HG03175 (cell line): ENCODE results near the gene TLCD3B.

Experiments used
- ATAC-seq: cut with Tn5 transposase; IDR thresholded peaks from one replicate; pipeline ENCODE4 v1.9.1; 2021; ENCODE audit warnings: mild to moderate bottlenecking, moderate library complexity; ENCODE audit not compliant: unreplicated experiment

Gene TLCD3B, protein sequence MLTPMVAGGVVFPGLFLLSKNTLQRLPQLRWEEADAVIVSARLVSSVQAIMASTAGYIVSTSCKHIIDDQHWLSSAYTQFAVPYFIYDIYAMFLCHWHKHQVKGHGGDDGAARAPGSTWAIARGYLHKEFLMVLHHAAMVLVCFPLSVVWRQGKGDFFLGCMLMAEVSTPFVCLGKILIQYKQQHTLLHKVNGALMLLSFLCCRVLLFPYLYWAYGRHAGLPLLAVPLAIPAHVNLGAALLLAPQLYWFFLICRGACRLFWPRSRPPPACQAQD

DNA sequence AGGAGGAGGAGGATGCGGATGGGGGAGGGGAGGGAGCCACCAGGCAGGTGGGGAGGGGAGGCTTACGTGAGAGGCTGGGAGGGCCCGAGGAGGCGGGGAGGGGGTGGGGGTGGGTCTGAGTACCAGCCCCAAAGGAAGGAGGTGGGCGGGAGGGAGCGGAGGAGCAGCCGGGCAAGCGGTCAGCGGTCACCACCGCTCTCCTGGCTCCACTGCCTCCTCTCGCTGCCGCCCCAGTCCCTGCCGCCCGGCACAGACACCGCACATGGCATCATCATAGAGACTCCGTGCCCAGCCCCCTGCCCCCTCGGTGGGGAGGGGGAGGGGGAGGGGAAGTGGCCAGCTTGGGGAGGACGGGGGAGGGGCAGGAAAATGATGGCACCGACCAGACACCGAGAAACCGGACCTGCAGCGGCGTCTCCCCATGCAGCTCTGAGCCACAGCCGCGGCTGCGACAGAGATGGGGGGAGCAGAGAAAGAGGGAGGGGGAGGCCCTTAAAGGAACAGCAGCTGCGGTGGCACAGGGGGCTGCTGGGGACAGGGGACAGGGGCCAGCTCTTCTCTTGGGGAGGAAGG, at the start of gene TLCD3B:
Gene TLCD3B, minus strand, starts transcription at position 431 of the 573 bp plus-strand sequence. CDS start 744 bp downstream, outside the sequence.
- ATAC-seq: no peak

DNA sequence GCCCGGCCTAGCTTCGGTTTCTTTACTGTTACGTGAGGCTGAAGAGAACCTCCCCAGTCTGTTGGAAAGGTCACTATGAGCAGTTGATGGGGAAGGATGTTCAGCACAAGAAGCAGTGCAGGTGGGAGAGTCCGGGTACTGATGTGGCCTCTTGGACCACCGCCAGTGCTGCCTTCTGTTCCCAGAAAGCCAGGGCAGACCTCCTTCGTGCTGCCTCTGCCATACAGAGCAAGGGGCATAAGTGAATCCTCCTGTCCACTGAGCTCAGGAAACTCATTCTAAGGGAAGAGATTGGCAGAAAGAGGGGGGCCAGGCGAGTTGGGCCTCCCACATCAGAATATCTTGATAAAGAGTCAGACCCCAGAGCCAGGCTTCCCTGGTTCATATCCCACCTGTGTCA, 48.4 kb upstream of the TLCD3B start:
- ATAC-seq: no peak

DNA sequence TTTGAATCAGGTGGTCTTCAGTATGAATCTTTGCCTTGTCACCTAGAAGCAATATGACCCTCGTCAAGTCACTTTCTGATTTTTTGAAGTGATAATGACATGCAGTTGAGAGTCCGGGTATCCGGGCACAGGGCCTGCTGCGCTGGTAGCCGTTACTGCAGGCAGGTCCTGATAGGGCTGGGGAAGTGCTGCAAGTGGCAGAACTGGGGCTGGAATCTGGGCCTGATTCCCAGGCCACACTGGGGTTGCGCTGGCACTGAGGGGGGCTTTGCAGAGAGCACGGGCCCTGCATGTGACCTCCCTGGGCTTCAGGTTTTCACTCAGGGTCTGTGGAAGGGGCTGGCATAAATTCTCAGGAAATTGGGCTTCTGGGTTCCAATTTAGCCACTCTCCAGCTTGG, 47.7 kb upstream of the TLCD3B start:
- no peak for ATAC-seq

DNA sequence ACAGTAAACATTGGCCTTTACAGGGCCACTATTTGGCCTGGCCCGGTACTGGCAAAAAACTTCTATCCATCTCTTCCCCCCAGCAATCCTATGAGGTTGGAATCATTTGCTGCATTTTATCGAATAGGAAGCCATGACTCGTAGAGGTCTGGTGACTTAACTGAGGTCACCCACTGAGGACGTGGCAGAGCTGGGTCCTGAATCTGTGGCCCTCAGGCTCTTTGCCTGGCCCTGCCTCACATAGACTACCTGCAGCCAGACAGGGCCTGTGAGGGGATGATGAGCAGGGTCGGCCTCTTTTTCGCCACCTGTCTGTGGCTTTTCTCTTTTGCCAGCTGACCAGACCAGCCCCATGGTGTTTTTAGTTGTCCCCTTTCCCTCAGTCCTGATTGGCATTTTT, 46.6 kb upstream of the TLCD3B start:
- ATAC-seq: no peak

DNA sequence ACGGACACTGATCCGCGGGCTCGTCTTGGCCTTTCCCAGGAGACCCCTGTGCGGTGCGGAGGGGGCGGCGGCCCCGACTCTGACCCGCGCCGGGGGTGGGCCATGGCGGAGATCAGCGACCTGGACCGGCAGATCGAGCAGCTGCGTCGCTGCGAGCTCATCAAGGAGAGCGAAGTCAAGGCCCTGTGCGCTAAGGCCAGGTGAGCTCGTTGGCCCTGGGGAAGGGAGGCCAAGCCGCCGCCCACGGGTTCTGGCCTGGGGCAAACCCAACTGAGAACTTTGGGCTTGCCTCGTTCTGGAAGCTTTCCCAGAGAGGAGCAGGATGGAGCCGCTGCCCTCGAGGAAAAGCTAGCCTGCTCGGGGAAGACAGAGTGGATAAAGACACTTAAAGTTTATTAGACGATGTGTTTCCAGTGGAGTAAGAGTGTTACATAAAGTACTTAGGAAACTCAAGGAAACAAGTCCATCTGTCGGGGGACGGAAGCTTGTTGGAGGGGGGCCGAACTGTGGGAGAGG, 45.3 kb upstream of the TLCD3B start:
- peak; percentile 25 for ATAC-seq

DNA sequence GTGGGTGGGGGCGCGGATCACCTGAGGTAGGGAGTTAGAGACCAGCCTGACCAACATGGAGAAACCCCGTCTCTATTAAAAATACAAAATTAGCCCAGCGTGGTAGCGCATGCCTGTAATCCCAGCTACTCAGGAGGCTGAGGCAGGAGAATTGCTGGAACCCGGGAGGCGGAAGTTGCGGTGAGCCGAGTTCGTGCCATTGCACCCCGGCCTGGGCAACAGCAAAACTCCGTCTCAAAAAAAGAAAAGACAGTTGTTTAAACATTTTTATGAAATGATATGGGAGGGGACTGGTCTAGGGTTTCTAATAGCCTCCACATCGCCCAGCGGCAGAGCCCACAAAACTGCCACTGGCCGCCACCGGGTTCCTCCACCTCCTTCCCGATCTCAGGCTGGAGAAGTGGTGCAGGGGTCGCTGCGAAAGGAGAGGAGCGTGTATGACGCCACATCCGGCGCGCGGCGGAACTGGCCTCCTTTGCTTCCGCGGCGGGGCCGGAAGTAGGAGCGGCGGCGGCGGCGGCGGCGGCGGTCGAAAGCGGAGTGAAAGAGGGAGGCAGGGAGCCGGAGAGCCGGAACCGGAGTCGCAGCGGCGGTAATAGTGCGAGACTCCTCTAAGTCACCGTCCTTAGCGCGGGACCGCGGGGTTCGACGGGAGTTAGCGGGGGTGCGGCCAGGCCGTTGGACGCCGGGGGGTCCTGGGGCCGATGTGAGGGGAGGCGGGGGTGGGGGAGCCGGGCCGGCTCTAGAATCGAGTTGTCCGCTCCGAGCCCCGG, 44.6 kb upstream of the TLCD3B start, which contains the start of gene PPP4C:
Gene PPP4C, plus strand, starts transcription at position 492 of the 773 bp plus-strand sequence. CDS start 384 bp downstream, outside the sequence.
- ATAC-seq: peak; percentile 75

DNA sequence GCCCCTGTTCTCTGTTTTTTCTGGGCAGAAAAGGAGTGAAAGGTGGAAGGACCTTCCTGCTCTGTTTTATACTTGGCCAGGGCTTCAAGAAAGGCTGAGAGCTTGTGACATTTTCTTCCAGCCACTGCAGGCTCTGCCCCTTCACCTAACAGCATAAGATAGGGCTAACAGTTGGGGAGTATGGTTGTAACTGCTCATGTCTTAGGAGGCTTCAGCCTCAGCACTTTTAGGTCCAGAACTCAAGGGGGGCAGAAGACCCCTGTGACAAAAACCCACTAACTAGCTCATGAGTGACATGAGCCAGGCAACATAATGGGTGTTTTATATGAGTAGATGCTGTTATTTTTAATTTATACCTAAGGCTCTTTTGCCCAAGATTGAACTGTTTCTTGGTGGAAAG, 39.4 kb upstream of the TLCD3B start:
- ATAC-seq: no peak

DNA sequence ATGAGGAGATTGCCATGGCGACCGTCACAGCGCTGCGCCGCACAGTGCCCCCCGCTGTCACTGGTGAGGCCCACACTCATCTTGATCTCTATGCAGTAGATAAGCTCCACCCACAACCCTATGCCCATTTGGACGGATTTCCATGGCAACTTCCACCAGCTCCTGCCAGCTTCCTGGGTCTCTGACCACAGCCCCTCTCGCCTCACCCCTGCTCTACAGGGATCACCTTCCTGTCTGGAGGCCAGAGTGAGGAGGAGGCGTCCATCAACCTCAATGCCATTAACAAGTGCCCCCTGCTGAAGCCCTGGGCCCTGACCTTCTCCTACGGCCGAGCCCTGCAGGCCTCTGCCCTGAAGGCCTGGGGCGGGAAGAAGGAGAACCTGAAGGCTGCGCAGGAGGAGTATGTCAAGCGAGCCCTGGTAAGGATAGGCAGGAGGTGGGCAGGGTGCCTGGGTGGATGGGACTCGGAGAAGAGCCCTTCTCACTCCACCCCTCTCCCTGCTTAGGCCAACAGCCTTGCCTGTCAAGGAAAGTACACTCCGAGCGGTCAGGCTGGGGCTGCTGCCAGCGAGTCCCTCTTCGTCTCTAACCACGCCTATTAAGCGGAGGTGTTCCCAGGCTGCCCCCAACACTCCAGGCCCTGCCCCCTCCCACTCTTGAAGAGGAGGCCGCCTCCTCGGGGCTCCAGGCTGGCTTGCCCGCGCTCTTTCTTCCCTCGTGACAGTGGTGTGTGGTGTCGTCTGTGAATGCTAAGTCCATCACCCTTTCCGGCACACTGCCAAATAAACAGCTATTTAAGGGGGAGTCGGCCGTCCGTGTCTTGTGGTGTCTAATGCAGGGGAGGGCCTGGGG, 38.8 kb upstream of the TLCD3B start:
- no peak for ATAC-seq

DNA sequence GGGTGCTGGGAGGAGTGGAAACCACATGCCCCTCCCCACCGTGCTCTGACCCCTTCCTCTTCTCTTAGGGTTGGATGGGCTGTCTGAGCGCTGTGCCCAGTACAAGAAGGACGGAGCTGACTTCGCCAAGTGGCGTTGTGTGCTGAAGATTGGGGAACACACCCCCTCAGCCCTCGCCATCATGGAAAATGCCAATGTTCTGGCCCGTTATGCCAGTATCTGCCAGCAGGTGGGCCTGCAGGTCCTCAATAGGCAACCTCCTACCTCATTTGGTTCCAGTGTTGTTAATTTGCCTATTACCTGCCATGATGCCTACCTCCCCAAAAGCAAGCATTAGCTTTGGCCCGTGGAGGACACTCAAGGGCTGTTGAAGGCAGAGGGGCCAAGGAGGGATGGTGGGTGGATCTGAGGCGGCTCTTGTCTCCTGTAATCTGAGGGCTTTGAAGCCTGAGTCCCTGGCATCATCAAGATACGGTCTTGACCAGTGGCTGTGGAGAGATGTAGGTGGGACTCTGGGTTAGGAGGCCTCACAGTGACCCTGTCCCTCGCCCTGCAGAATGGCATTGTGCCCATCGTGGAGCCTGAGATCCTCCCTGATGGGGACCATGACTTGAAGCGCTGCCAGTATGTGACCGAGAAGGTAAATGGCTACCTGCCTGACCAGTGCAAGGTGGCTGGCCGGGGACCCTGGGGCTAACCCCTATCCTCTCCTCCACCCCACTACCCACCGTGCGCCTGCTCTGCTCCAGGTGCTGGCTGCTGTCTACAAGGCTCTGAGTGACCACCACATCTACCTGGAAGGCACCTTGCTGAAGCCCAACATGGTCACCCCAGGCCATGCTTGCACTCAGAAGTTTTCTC, 37.9 kb upstream of the TLCD3B start:
- ATAC-seq: no peak

DNA sequence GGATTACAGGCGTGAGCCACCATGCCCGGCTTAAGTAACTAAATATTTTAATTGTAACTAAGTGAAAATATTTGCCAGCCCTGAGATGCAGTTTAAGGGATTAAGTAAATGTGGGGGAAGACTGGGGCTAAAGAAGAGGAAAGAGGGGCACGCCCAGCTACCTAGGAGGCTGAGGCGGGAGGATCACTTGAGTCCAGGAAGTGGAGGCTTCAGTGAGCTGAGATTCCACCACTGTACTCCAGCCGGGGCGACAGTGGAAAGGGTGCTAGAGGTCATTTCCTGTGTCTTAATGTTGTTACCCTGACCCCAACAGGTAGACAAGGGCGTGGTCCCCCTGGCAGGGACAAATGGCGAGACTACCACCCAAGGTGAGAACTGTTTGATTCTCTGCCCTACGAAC, 37.3 kb upstream of the TLCD3B start:
- ATAC-seq: no peak

DNA sequence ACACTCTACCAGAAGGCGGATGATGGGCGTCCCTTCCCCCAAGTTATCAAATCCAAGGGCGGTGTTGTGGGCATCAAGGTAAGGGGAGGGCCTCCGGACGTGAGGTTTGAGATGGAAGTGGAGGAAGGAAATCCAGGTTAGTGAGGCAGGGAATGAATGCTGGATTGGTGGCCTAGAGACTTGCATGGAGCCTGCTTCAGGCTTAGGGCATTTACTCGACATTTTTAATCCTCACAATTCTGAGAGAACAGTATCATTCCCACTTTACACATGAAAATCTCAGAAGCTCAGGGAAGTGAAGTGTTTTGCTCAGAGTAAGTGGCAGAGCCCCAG, 36.5 kb upstream of the TLCD3B start:
- no peak for ATAC-seq

DNA sequence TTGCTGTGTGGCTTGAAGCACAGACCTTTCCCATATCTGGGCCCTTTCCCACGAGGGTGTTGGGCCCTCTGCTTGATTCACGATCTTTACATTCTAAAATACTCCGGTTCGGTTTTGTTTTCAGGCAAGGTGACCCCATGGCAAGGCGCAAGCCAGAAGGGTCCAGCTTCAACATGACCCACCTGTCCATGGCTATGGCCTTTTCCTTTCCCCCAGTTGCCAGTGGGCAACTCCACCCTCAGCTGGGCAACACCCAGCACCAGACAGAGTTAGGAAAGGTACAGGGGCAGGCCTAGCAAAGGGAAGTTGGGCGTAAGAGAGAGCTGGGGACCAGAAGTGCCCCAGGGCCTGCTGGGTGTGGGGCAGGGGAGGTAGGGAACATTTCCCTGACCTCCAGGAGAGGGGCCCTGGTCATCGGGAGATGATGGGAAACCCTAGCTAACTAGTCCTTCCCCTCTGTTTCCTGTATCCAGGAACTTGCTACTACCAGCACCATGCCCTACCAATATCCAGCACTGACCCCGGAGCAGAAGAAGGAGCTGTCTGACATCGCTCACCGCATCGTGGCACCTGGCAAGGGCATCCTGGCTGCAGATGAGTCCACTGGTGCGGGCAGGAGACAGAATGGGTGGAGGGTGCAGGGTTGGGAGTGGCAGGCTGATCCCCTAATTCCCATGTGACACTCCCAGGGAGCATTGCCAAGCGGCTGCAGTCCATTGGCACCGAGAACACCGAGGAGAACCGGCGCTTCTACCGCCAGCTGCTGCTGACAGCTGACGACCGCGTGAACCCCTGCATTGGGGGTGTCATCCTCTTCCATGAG, 35.9 kb upstream of the TLCD3B start:
- ATAC-seq: no peak

DNA sequence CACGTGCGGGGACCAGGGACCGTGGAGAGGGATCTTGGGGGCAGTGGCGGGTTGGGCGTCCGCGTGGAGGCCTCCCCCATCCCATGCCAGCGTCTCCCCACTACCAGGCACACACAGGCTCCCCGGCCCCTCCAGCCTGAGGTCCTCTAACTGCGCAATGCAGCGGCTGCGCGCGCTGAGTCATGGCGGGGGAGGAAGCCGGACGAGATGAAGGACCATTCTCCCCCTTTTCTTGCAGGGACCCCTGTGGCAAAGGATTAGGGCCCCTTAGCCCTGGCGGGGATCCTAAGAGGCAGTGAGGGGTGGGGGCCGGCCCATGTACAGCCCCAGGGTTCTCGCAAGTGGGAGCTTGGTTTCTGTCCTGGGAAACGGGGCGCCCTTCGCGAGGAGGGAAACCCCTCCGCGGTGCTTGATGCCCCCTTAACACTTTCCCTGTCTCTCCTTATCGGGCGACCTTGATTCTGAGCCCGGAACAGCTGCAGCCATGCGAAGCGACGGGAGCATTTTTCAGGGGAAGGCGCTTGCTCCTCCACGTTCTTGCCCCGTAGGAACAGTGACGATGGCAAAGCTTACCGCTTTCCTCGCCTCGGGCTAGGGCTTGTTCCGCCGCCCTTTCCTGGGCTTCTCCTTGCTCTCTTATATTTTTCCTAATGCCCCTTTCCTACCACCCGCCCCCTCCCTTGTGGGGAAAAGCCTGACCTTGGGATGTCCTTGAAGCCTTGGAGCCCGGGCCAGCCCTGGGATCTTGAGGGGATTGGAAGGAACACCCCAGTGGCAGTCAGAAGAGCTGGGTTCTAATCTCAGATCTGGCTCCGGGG, 35.1 kb upstream of the TLCD3B start:
- peak; percentile 1 for ATAC-seq

DNA sequence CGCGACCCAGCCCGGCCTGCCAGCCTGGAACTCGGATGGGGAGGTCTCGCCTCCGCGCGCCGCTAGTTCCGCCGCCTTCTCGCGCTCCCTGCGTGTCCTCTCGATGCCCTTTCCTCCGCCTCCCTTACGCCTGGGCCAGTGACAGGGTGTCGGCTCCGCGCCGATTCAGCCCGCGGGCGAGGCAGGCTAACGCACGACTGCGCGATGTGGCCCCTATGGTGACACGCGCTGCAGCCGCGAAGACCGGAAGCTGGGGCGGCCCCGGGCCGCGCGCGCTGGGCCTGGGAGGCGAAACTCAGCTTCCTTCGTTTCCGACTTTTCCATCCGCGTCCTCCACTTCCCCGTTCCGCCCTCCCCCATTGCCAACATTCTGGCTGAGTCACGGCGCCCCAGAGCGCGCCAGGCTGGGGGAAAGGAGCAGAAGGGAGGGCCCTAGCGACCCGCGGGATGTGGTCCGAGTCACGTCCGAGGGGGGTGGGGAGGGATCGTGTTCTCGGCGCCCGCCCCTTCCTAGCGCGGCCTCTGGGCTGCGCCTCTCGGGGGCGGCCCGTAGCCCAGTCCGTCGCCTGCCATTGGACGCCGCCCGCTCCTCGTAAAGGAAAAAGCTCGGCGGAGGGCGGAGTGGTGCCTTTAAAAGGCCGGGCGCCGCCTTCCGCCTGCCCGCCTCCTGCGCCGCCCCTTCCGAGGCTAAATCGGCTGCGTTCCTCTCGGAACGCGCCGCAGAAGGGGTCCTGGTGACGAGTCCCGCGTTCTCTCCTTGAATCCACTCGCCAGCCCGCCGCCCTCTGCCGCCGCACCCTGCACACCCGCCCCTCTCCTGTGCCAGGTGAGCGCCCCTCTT, 34.3 kb upstream of the TLCD3B start, which contains the start of gene ALDOA:
Gene ALDOA, plus strand, starts transcription at position 659 of the 841 bp plus-strand sequence. CDS start 1,138 bp downstream, outside the sequence.
- peak; percentile 81 for ATAC-seq

DNA sequence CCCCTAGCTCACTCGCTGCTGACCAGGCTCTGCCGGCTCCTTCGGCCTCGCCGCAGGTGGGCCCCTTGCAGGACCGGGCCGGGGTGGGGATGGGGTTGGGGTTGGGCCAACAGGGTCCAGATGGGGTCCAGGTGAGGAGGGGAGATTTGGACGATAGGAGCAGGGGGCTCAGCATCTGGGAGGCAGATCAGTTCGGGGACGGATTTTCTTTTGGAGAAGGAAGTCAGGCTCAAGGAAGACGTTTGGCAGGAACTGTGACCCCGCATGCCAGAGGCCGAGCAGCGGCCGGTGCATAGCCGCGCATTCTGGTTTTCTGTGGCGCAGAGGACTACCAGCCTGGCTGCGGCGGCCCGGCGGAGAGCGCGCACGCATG, 33.6 kb upstream of the TLCD3B start:
- ATAC-seq: no peak

DNA sequence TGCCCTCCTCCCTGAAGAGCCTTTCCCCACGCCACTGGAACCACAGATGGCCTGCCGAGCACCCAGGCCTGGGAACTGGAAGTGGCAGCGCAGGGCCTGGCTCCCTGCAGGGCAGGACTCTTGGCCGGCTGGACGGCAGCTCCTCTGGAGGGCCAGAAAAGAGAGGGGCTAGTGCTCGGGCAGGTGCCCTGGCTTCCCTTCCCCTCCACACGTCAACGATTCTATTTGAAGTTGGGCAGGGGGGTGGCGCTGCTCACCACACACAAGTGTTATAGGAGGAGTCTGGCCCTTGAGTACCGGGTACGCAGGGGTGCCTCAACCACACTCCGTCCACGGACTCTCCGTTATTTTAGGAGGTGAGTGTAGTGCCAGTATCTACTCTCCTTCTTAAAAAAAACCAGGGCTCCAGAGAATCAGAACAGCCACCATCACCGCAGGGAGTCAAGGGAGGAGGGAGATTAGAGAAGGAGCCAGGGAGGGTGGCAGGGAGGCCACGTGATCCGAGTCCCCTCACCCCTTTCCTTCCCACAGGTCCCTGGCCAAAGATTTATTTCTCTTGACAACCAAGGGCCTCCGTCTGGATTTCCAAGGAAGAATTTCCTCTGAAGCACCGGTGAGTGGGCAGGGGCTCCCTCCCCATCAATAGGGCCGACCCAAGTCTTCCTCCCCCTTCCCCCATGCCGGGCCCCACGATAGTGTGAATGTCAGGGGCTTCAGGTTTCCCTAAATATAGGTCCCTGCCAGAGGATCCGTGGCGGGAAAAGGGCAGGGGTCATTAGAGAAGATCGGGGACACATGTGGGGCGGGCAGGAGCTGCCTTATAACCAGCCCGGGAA, 33.0 kb upstream of the TLCD3B start:
- no peak for ATAC-seq
